K562 (cell line): ENCODE measurements around the gene IGF2BP1. TPM values are rescaled to one million over a fixed set of nuclear protein-coding genes. Genes with fewer than 3 reads are reported as not detected.

Experiments used
- ARID3A ChIP-seq: IDR thresholded peaks from 2 replicates; pipeline ENCODE4 v1.6.1; 2012; ENCODE audit warnings: low read depth, low read length, improper control_type of control experiment, borderline replicate concordance
- CHCHD3 ChIP-seq: fragments of 250-450 bp; sonication (Bioruptor Pico); IDR thresholded peaks from 2 replicates; pipeline ENCODE4 v2.1.2; 2022; ENCODE audit warnings: mild to moderate bottlenecking
- DPF2 ChIP-seq: fragments of 450-650 bp; IDR thresholded peaks from 2 replicates; pipeline ENCODE4 v1.6.1; 2016
- E2F5 ChIP-seq: sonication (generic); formaldehyde crosslinking; IDR thresholded peaks from 2 replicates; pipeline ENCODE4 v1.8.0; 2022; ENCODE audit warnings: mild to moderate bottlenecking, missing genetic modification reagents
- NFIX ChIP-seq: fragments of 250-450 bp; sonication (Bioruptor Pico); IDR thresholded peaks from 2 replicates; pipeline ENCODE4 v1.4.0; 2020; ENCODE audit warnings: low read depth, mild to moderate bottlenecking, moderate library complexity
- NFYB ChIP-seq: IDR thresholded peaks from 2 replicates; pipeline ENCODE4 v1.6.1; 2011; ENCODE audit warnings: mild to moderate bottlenecking, moderate library complexity; ENCODE audit not compliant: insufficient read length; ENCODE audit errors: extremely low read depth
- NUFIP1 ChIP-seq: fragments of 450-650 bp; IDR thresholded peaks from 2 replicates; pipeline ENCODE4 v1.6.1; 2018; ENCODE audit not compliant: partially characterized antibody
- PURB ChIP-seq: sonication (generic); formaldehyde crosslinking; IDR thresholded peaks from 2 replicates; pipeline ENCODE4 v1.9.0; 2021; ENCODE audit warnings: low read depth, mild to moderate bottlenecking, missing genetic modification reagents
- SIX5 ChIP-seq, 2 experiments: IDR thresholded peaks; 2 replicates each; pipeline ENCODE4 v1.6.1; 2011; ENCODE audit warnings: low read length in 2 of 2, borderline replicate concordance in 1 of 2, low read depth in 1 of 2, mild to moderate bottlenecking in 1 of 2, moderate library complexity in 1 of 2; ENCODE audit not compliant: insufficient read depth in 1 of 2
- ZBTB34 ChIP-seq: fragments of 250-450 bp; sonication (Bioruptor Pico); IDR thresholded peaks from 2 replicates; pipeline ENCODE4 v1.8.0; 2021; ENCODE audit warnings: mild to moderate bottlenecking, moderate library complexity
- ZFP91 ChIP-seq: sonication (generic); formaldehyde crosslinking; IDR thresholded peaks from 2 replicates; pipeline ENCODE4 v1.8.0; 2022; ENCODE audit warnings: mild to moderate bottlenecking, missing genetic modification reagents
- ZNF512 ChIP-seq: IDR thresholded peaks from 2 replicates; pipeline ENCODE4 v1.6.1; 2016; ENCODE audit warnings: missing genetic modification characterization, missing compliant biosample characterization
- ZNF583 ChIP-seq: fragments of 250-450 bp; sonication (Bioruptor Pico); IDR thresholded peaks from 2 replicates; pipeline ENCODE4 v1.4.0; 2020
- ZNF77 ChIP-seq: fragments of 250-450 bp; sonication (Bioruptor Pico); IDR thresholded peaks from 2 replicates; pipeline ENCODE4 v1.5.0; 2020
- polyA plus RNA-seq, 8 experiments: library from polyadenylated mRNA; depleted of rRNA in 4 of 8; stranded (reverse) in 5 of 8; unstranded in 3 of 8; fragments of >200 nt; fragmentation: Nextera tagmentation in 2 of 8; fragmentation: Illumina TruSeq in 1 of 8; extraction: Ambion mirVana in 2 of 8; extraction: Trizol in 1 of 8; gene quantifications; 2 replicates each; pipeline versions ENCODE4 v1.2.1 to v1.2.3, GENCODE V29; 2011 to 2014; ENCODE audit warnings: inconsistent platforms in 1 of 8, missing spikeins in 1 of 8
- total RNA-seq, 7 experiments: library from RNA; depleted of rRNA in 6 of 7; stranded (reverse); fragments of >200 nt in 6 of 7; fragmentation: Illumina TruSeq in 2 of 7; extraction: Trizol in 2 of 7; gene quantifications; 2 replicates each; pipeline versions ENCODE4 v1.2.1 to v1.2.3, GENCODE V29; 2011 to 2021; ENCODE audit warnings: low replicate concordance in 1 of 7
- TF ChIP-seq, protein P1 (sequence below): fragments of 450-650 bp; formaldehyde crosslinking; conservative IDR thresholded peaks from 2 replicates; pipeline ENCODE4 v1.4.0; 2022; ENCODE audit warnings: mild to moderate bottlenecking, missing genetic modification characterization
- TF ChIP-seq, protein P2 (sequence below): sonication (generic); formaldehyde crosslinking; IDR thresholded peaks from 2 replicates; pipeline ENCODE4 v1.8.0; 2022; ENCODE audit warnings: mild to moderate bottlenecking, missing genetic modification reagents
- TF ChIP-seq, protein P3 (sequence below): fragments of 250-450 bp; sonication (Bioruptor Pico); IDR thresholded peaks from 2 replicates; pipeline ENCODE4 v1.8.0; 2021; ENCODE audit warnings: moderate library complexity, mild to moderate bottlenecking, inconsistent platforms

IGF2BP1 gene
- total and polyA plus RNA-seq, 9 of the 15 experiments (the other 6 are each of a cell fraction or from before 2014, with no cell fraction given) = 13.0 to 318 (median 53.6) TPM

- TF ChIP-seq SIX5 (IDR thresholded peaks at IDR 0.05; ENCODE audit: borderline replicate concordance in 1 of 2, insufficient read depth in 1 of 2, low read depth in 1 of 2, low read length in 2 of 2) (no peak), NFYB (no peak), ZNF583 (CRISPR knock-in tag) (peak; percentile 76; the same call in 1 of the 2 replicates), DPF2 (0 out of 2 replicates have a peak, but pooled peaks have one; percentile 33), ZNF77 (CRISPR knock-in tag) (no peak), NFIX (no peak), ZBTB34 (CRISPR knock-in tag) (no peak), E2F5 (CRISPR knock-in tag) (no peak), NUFIP1 (no peak), PURB (CRISPR knock-in tag) (no peak), ZNF512 (no peak), CHCHD3 (CRISPR knock-in tag) (no peak), ARID3A (no peak), ZFP91 (no peak)
- TF ChIP-seq, protein P1, sequence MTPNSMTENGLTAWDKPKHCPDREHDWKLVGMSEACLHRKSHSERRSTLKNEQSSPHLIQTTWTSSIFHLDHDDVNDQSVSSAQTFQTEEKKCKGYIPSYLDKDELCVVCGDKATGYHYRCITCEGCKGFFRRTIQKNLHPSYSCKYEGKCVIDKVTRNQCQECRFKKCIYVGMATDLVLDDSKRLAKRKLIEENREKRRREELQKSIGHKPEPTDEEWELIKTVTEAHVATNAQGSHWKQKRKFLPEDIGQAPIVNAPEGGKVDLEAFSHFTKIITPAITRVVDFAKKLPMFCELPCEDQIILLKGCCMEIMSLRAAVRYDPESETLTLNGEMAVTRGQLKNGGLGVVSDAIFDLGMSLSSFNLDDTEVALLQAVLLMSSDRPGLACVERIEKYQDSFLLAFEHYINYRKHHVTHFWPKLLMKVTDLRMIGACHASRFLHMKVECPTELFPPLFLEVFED (CRISPR knock-in tag) = peak; percentile 92
- TF ChIP-seq, protein P2, sequence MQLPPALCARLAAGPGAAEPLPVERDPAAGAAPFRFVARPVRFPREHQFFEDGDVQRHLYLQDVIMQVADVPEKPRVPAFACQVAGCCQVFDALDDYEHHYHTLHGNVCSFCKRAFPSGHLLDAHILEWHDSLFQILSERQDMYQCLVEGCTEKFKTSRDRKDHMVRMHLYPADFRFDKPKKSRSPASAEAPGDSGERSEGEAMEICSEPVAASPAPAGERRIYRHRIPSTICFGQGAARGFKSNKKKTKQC = no peak
- TF ChIP-seq, protein P3, sequence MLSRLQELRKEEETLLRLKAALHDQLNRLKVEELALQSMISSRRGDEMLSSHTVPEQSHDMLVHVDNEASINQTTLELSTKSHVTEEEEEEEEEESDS (CRISPR knock-in tag) = no peak
Measured at GRCh38 chr17:49076573-49077384, 79.6 kb downstream of the IGF2BP1 start (continued).
